ENCODE data around the gene KRTAP1-1.

DNA sequence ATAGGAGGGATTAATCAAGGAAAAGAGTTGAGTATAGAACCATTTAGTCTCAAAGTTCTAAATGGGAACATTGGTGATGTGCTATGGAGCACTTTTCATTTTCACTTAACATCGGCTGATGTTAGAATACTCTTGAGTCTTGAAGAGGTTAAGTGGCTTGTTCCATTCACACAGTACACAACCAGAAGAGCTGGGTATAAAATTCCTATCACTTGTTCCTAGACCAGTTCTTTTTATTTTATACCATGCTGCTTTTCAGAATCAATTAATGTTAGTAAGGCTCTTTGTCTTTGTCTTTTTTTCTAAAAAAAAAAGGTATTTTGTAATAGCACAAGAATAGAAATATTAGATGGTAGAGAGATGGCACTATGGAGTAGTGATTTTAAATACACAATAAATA is 1.7 kb upstream of the KRTAP1-1 start:
- TF ChIP-seq POLR2A (IDR thresholded peaks at IDR 0.05; ENCODE audit: low read depth, low read length) (no peak), POLR2AphosphoS5 (IDR thresholded peaks at IDR 0.05; ENCODE audit: low read depth, low read length) (no peak), PAX5 (IDR thresholded peaks at IDR 0.05; ENCODE audit: insufficient read depth, low read length, severe bottlenecking) (no peak), TAF1 (IDR thresholded peaks at IDR 0.05; ENCODE audit: low read depth, low read length) (no peak), POU2F2 (IDR thresholded peaks at IDR 0.05; ENCODE audit: low read depth, low read length) (no peak), SPI1 (IDR thresholded peaks at IDR 0.05; ENCODE audit: low read depth, low read length) (no peak)

Measured in GM12891 (cell line).